ENCODE data around the gene KCNN1.
A peak's percentile ranks its signal among the peaks of the same experiment; 100 is the strongest.

KCNN1 gene

GRCh38 chr19:17947815-17948513 is 18.9 kb upstream of the KCNN1 start:
- peak; percentile 96 for DNase-seq

- no peak for DNase-seq
These were observed 18.4 kb upstream of the KCNN1 start for GRCh38 chr19:17948514-17948900.

- no peak for DNase-seq
These were observed 17.7 kb upstream of the KCNN1 start for GRCh38 chr19:17948931-17949930.

- DNase-seq, result no peak
These were observed 17.0 kb upstream of the KCNN1 start for GRCh38 chr19:17949956-17950309.

GRCh38 chr19:17950310-17951156 is 16.4 kb upstream of the KCNN1 start:
- DNase-seq, result peak; percentile 54

- peak; percentile 44 for DNase-seq
These were observed 15.5 kb upstream of the KCNN1 start for GRCh38 chr19:17951157-17951989.

GRCh38 chr19:17951990-17952976 is 14.6 kb upstream of the KCNN1 start:
- no peak for DNase-seq

GRCh38 chr19:17953316-17953801 is 13.5 kb upstream of the KCNN1 start:
- DNase-seq, result no peak

- peak; percentile 80 for DNase-seq
These were observed 13.0 kb upstream of the KCNN1 start for GRCh38 chr19:17953869-17954268.

GRCh38 chr19:17954401-17954800 is 12.5 kb upstream of the KCNN1 start:
- DNase-seq, result no peak

GRCh38 chr19:17957149-17957849 is 9.6 kb upstream of the KCNN1 start:
- no peak for DNase-seq

GRCh38 chr19:17957885-17958284 is 9.0 kb upstream of the KCNN1 start:
- DNase-seq, result no peak

GRCh38 chr19:17963936-17964691 is 2.8 kb upstream of the KCNN1 start:
- DNase-seq, result no peak

GRCh38 chr19:17965370-17966128 is 1.4 kb upstream of the KCNN1 start:
- no peak for DNase-seq

GRCh38 chr19:17966129-17966483 is 801 bp upstream of the KCNN1 start:
- DNase-seq, result no peak

- no peak for DNase-seq
These were observed 547 bp downstream of the KCNN1 start for GRCh38 chr19:17967257-17968051.

GRCh38 chr19:17968362-17968761 is 1.5 kb downstream of the KCNN1 start:
- DNase-seq, result no peak
